Fibroblast of the conjunctiva (primary cell): ENCODE data around the gene ZNF674.
"Not testable (repeated sequence)": the region's sequence is repeated elsewhere in the genome, so short reads cannot be mapped to it uniquely, and the experiment has no call there.

Experiments used
- DNase-seq: peaks from one replicate; pipeline ENCODE4 v3.0.0-alpha.2; 2010; ENCODE audit warnings: low read depth

ZNF674 gene

GRCh38 chrX:46463682-46464081 is 81.5 kb downstream of the ZNF674 start:
- no peak for DNase-seq

GRCh38 chrX:46461660-46462191 is 83.5 kb downstream of the ZNF674 start:
- no peak for DNase-seq

GRCh38 chrX:46460801-46461659 is 84.2 kb downstream of the ZNF674 start:
- DNase-seq = not testable (repeated sequence)

- DNase-seq = no peak
Observed at GRCh38 chrX:46459603-46460002, 85.6 kb downstream of the ZNF674 start.

- no peak for DNase-seq
Observed at GRCh38 chrX:46456125-46456922, 88.9 kb downstream of the ZNF674 start.
